Smooth muscle cell (in vitro differentiated cells): ENCODE measurements around the gene EIF2A. TPM values are rescaled to one million over a fixed set of nuclear protein-coding genes. Genes with fewer than 3 reads are reported as not detected.

Experiments
- DNase-seq: peaks from one replicate; lab custom pipeline; 2025; ENCODE audit not compliant: unreplicated experiment; lab: John Stamatoyannopoulos, UW
- H2AFZ ChIP-seq: fragments of 200-600 bp; sonication (generic); 2 replicates; pipeline ENCODE4 v1.6.0; 2016; ENCODE audit warnings: antibody characterized with exemption, low read depth, mild to moderate bottlenecking
- H3F3A ChIP-seq: fragments of 200-600 bp; sonication (generic); 2 replicates; pipeline ENCODE4 v1.6.0; 2017; ENCODE audit warnings: antibody characterized with exemption, low read depth
- H3K27ac ChIP-seq: fragments of 200-600 bp; sonication (generic); 2 replicates; pipeline ENCODE4 v1.5.1; 2016; ENCODE audit warnings: low read depth, mild to moderate bottlenecking
- H3K27me3 ChIP-seq: fragments of 200-600 bp; sonication (generic); 2 replicates; pipeline ENCODE4 v1.6.1; 2016; ENCODE audit warnings: low read depth, mild to moderate bottlenecking
- H3K36me3 ChIP-seq: fragments of 200-600 bp; sonication (generic); 2 replicates; pipeline ENCODE4 v1.5.1; 2016; ENCODE audit warnings: low read depth
- H3K4me1 ChIP-seq: fragments of 200-600 bp; sonication (generic); 2 replicates; pipeline ENCODE4 v1.5.1; 2016; ENCODE audit warnings: low read depth
- H3K4me2 ChIP-seq: fragments of 200-600 bp; sonication (generic); 2 replicates; pipeline ENCODE4 v1.6.0; 2016; ENCODE audit warnings: mild to moderate bottlenecking
- H3K4me3 ChIP-seq: fragments of 200-600 bp; sonication (generic); 2 replicates; pipeline ENCODE4 v1.5.1; 2016; ENCODE audit warnings: mild to moderate bottlenecking
- H3K79me2 ChIP-seq: fragments of 200-600 bp; sonication (generic); 2 replicates; pipeline ENCODE4 v1.6.0; 2016; ENCODE audit warnings: low read depth, mild to moderate bottlenecking
- H3K9ac ChIP-seq: fragments of 200-600 bp; sonication (generic); 2 replicates; pipeline ENCODE4 v1.6.0; 2016; ENCODE audit warnings: low read depth
- H3K9me3 ChIP-seq: fragments of 200-600 bp; sonication (generic); replicated peaks from 2 replicates; pipeline ENCODE4 v1.5.1; 2016; ENCODE audit warnings: low read depth
- H4K20me1 ChIP-seq: fragments of 200-600 bp; sonication (generic); 2 replicates; pipeline ENCODE4 v1.6.0; 2016; ENCODE audit warnings: low read depth
- CTCF ChIP-seq: fragments of 200-600 bp; sonication (generic); IDR thresholded peaks from 2 replicates; pipeline ENCODE4 v1.5.1; 2017; ENCODE audit warnings: borderline replicate concordance, mild to moderate bottlenecking, antibody characterized with exemption; ENCODE audit not compliant: insufficient read depth, poor library complexity, severe bottlenecking
- WGBS: methylation state at CpG from one replicate; pipeline ENCODE4 v1.1.7; 2016; ENCODE audit warnings: low lambda C conversion rate; 5-methylcytosine and 5-hydroxymethylcytosine counted together
- polyA plus RNA-seq: library from polyadenylated mRNA; unstranded; fragments of >200 nt; fragmentation: Nextera tagmentation; extraction: Ambion mirVana; gene quantifications from 2 replicates; pipeline ENCODE4 v1.2.1, GENCODE V29; 2016
- total RNA-seq: library from RNA; depleted of rRNA; stranded (reverse); fragments of >200 nt; gene quantifications from 2 replicates; pipeline ENCODE4 v1.2.3, GENCODE V29; 2014

Gene EIF2A
- total and polyA plus RNA-seq, 2 experiments from 2014 or later: 34.0 to 166 TPM

- 96% methylated on average over 3 of the region's 3 CpGs for WGBS
- no peak for DNase-seq
- H3K4me3 ChIP-seq: no peak overlapping the region
- no peak overlapping the region for H3K4me2 ChIP-seq
- TF ChIP-seq CTCF: no peak
- peaks cover 9% of the 10 kb centered on the region for H3K4me1 ChIP-seq
- H3K9me3 ChIP-seq: no peaks in the 10 kb centered on the region
- peaks cover 71% of the 10 kb centered on the region for H4K20me1 ChIP-seq
- H3K27ac ChIP-seq: no peak overlapping the region
- H3K36me3 ChIP-seq: no peaks in the 10 kb centered on the region
- H3F3A ChIP-seq: peaks cover 12% of the 10 kb centered on the region
- no peak overlapping the region for H3K9ac ChIP-seq
- no peak overlapping the region for H2AFZ ChIP-seq
- H3K79me2 ChIP-seq: peaks cover 42% of the 10 kb centered on the region
- H3K27me3 ChIP-seq: no peaks in the 10 kb centered on the region
Measured at GRCh38 chr3:150540991-150541390, 5.6 kb upstream of the EIF2A start.

DNA sequence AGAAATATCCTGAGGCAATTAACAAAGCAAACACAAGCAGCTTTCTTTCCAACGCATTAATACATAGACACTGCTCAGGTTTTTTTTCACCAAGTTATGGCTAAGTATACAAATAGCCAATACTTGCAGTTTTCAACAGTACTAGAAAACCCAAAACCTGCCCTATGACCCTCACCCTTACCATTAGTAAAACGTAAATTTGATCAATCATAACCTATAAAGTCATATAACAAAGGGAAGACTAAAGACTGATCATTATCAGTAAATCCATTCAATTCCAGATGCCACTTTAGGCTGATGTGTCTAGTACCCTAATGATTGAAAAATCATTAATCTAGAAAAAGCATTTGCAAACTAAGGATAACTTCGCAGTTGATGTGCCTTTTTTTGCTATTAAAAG, 3.5 kb upstream of the EIF2A start:
- peaks cover 72% of the 10 kb centered on the region for H4K20me1 ChIP-seq

DNA sequence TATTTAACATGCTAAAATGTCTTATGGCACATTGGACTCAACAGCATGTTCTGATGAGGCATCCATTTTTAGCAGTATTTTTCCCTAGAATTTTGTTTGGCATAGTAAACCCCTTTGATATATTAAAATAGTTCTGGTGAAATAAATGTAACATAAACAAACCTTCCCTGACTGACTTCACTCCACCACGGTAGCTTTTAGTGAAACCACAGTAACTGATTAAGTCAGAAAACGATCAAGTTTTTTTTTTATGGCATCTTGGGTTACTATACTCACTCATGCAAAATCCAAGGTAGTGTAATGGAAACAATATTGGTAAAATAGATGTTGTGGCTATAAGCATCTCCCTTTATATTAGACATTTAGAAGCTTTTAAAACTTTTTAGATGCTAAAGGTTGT, 3.1 kb upstream of the EIF2A start:
- TF ChIP-seq CTCF: no peak
- Histone ChIP-seq H3K4me3 (no peak overlapping the region), H3F3A (peaks cover 12% of the 10 kb centered on the region), H3K4me2 (peak overlapping the region; percentile 91), H3K9me3 (no peaks in the 10 kb centered on the region), H4K20me1 (peaks cover 72% of the 10 kb centered on the region), H3K36me3 (no peaks in the 10 kb centered on the region), H3K27ac (peak overlapping the region; percentile 94), H3K9ac (no peak overlapping the region), H2AFZ (no peak overlapping the region), H3K79me2 (peaks cover 60% of the 10 kb centered on the region), H3K27me3 (no peaks in the 10 kb centered on the region), H3K4me1 (peaks cover 18% of the 10 kb centered on the region)
- WGBS: 88% methylated on average over 2 of the region's 2 CpGs
- DNase-seq: no peak

More for the DNA sequence above, 3.5 kb upstream of the EIF2A start:
- peak overlapping the region; percentile 94 for H3K27ac ChIP-seq
- no peak overlapping the region for H3K4me2 ChIP-seq
- no peak overlapping the region for H3K9ac ChIP-seq
- WGBS: 95% methylated on average over 3 of the region's 3 CpGs
- H3K9me3 ChIP-seq: no peaks in the 10 kb centered on the region
- peaks cover 12% of the 10 kb centered on the region for H3F3A ChIP-seq
- H3K79me2 ChIP-seq: peaks cover 56% of the 10 kb centered on the region
- TF ChIP-seq CTCF: no peak
- no peak overlapping the region for H2AFZ ChIP-seq
- H3K36me3 ChIP-seq: no peaks in the 10 kb centered on the region
- H3K27me3 ChIP-seq: no peaks in the 10 kb centered on the region
- DNase-seq: no peak
- H3K4me1 ChIP-seq: peaks cover 16% of the 10 kb centered on the region
- no peak overlapping the region for H3K4me3 ChIP-seq

DNA sequence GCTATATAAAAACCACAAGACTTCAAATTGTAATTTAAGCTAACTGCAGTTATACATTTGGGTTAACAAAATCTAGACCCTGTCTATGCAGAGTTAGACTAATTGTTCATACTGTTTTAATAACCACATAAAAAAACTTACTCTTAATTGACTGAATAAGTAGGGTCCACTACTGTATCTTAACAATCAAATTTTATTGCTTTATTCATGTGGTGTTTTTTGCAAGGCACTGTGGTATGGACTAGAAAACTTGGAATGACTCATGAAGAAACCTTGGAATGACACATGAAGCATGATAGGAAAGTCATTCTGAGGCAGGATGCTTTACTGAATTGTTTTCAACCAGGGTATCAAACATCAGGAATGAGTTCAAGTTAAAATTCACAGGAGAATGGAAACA, 2.5 kb upstream of the EIF2A start:
- peaks cover 65% of the 10 kb centered on the region for H3K79me2 ChIP-seq
- H3K36me3 ChIP-seq: no peaks in the 10 kb centered on the region
- H3F3A ChIP-seq: peaks cover 12% of the 10 kb centered on the region
- H3K27me3 ChIP-seq: no peaks in the 10 kb centered on the region
- peak overlapping the region; percentile 91 for H3K4me2 ChIP-seq
- peak overlapping the region; percentile 94 for H3K27ac ChIP-seq
- H4K20me1 ChIP-seq: peaks cover 70% of the 10 kb centered on the region
- no peak for DNase-seq
- H2AFZ ChIP-seq: no peak overlapping the region
- peaks cover 18% of the 10 kb centered on the region for H3K4me1 ChIP-seq
- H3K4me3 ChIP-seq: peak overlapping the region; percentile 98
- H3K9me3 ChIP-seq: no peaks in the 10 kb centered on the region
- TF ChIP-seq CTCF: no peak
- no peak overlapping the region for H3K9ac ChIP-seq
